Neutrophil (primary cell): ENCODE measurements around the gene UTS2R.
"Not testable (repeated sequence)": the region's sequence is repeated elsewhere in the genome, so short reads cannot be mapped to it uniquely, and the experiment has no call there.

Experiments
- H3K27ac ChIP-seq: fragments of 200-600 bp; sonication (generic); 2 replicates; pipeline ENCODE4 v1.5.1; 2016; ENCODE audit warnings: mild to moderate bottlenecking, moderate library complexity
- H3K27me3 ChIP-seq: fragments of 200-600 bp; sonication (generic); 2 replicates; pipeline ENCODE4 v1.6.0; 2016; ENCODE audit warnings: mild to moderate bottlenecking
- H3K36me3 ChIP-seq: fragments of 200-600 bp; sonication (generic); 2 replicates; pipeline ENCODE4 v1.5.1; 2017
- H3K4me1 ChIP-seq, 2 experiments: fragments of 200-600 bp in 1 of 2; sonication (generic) in 1 of 2; 1 replicate in 1 of 2; 2 replicates in 1 of 2; pipeline versions ENCODE4 v1.5.1 to v1.6.1; 2013 to 2016; ENCODE audit warnings: low read depth in 1 of 2, low read length in 1 of 2, mild to moderate bottlenecking in 1 of 2, moderate library complexity in 1 of 2; ENCODE audit not compliant: control insufficient read depth in 1 of 2, insufficient read depth in 1 of 2
- H3K4me3 ChIP-seq, 2 experiments: fragments of 200-600 bp in 1 of 2; sonication (generic) in 1 of 2; 1 replicate in 1 of 2; 2 replicates in 1 of 2; pipeline ENCODE4 v1.5.1; 2013 to 2016; ENCODE audit warnings: low read depth in 1 of 2, low read length in 1 of 2, mild to moderate bottlenecking in 1 of 2, moderate library complexity in 1 of 2
- H3K9me3 ChIP-seq: fragments of 200-600 bp; sonication (generic); 2 replicates; pipeline ENCODE4 v1.5.1; 2016
- CTCF ChIP-seq: fragments of 200-600 bp; sonication (generic); IDR thresholded peaks from 2 replicates; pipeline ENCODE4 v1.5.1; 2016; ENCODE audit warnings: antibody characterized with exemption

UTS2R gene

GRCh38 chr17:82355770-82356427, 15.7 kb upstream of the UTS2R start:
- TF ChIP-seq CTCF: no peak
- Histone ChIP-seq H3K9me3 (no peaks in the 10 kb centered on the region), H3K27me3 (peaks cover 52% of the 10 kb centered on the region), H3K36me3 (no peaks in the 10 kb centered on the region), H3K4me1 (peaks cover 0 to 2% of the 10 kb centered on the region in 2 experiments), H3K4me3 (no peak overlapping the region), H3K27ac (no peak overlapping the region)

GRCh38 chr17:82356845-82357355, 14.7 kb upstream of the UTS2R start:
- peaks cover 52% of the 10 kb centered on the region for H3K27me3 ChIP-seq
- TF ChIP-seq CTCF: no peak

GRCh38 chr17:82357394-82357793, 14.2 kb upstream of the UTS2R start:
- Histone ChIP-seq H3K27me3 (peaks cover 52% of the 10 kb centered on the region), H3K36me3 (no peaks in the 10 kb centered on the region), H3K4me3 (no peak overlapping the region), H3K9me3 (no peaks in the 10 kb centered on the region), H3K4me1 (no peaks in the 10 kb centered on the region), H3K27ac (no peak overlapping the region)
- no peak for TF ChIP-seq CTCF

More at GRCh38 chr17:82356845-82357355, 14.7 kb upstream of the UTS2R start:
- Histone ChIP-seq H3K4me1 (no peaks in the 10 kb centered on the region), H3K36me3 (no peaks in the 10 kb centered on the region), H3K4me3 (no peak overlapping the region), H3K9me3 (no peaks in the 10 kb centered on the region), H3K27ac (no peak overlapping the region)

GRCh38 chr17:82358465-82359350, 12.9 kb upstream of the UTS2R start, which contains the start of gene TEX19:
Gene TEX19, plus strand, starts transcription at chr17:82359247. Its CDS starts 2,904 bp downstream, at chr17:82362151.
- TF ChIP-seq CTCF: no peak
- peaks cover 52% of the 10 kb centered on the region for H3K27me3 ChIP-seq
- H3K4me1 ChIP-seq: no peaks in the 10 kb centered on the region
- no peak within 1 kb of the TSS for H3K27ac ChIP-seq
- no peak within 1 kb of the TSS for H3K4me3 ChIP-seq
- H3K36me3 ChIP-seq: no peaks in the 10 kb centered on the region
- no peaks in the 10 kb centered on the region for H3K9me3 ChIP-seq

- peaks cover 47% of the 10 kb centered on the region for H3K27me3 ChIP-seq
- H3K4me3 ChIP-seq, H3K4me1 ChIP-seq, H3K27ac ChIP-seq, H3K9me3 ChIP-seq, H3K36me3 ChIP-seq: not testable (repeated sequence)
These were observed 12.0 kb upstream of the UTS2R start for GRCh38 chr17:82359451-82360074.
